IPS-15b (cell line): ENCODE results near the gene S100A2.
"Not testable (repeated sequence)": the region's sequence is repeated elsewhere in the genome, so short reads cannot be mapped to it uniquely, and the experiment has no call there.

Experiments used
- H3K27me3 ChIP-seq: one replicate; pipeline ENCODE4 v1.6.1; 2013; ENCODE audit warnings: low read length; ENCODE audit not compliant: control insufficient read depth, insufficient read depth
- H3K36me3 ChIP-seq: one replicate; pipeline ENCODE4 v1.6.1; 2013; ENCODE audit warnings: low read length; ENCODE audit not compliant: control insufficient read depth, insufficient read depth
- H3K4me1 ChIP-seq: one replicate; pipeline ENCODE4 v1.6.1; 2013; ENCODE audit warnings: mild to moderate bottlenecking, low read length; ENCODE audit not compliant: control insufficient read depth, insufficient read depth
- H3K4me3 ChIP-seq: one replicate; pipeline ENCODE4 v1.5.1; 2013; ENCODE audit warnings: low read depth, low read length
- H3K9ac ChIP-seq: one replicate; pipeline ENCODE4 v1.6.1; 2013; ENCODE audit warnings: low read depth, mild to moderate bottlenecking, low read length
- H3K9me3 ChIP-seq: one replicate; pipeline ENCODE4 v1.6.1; 2013; ENCODE audit warnings: mild to moderate bottlenecking, low read length; ENCODE audit not compliant: control insufficient read depth, insufficient read depth

The S100A2 gene

GRCh38 chr1:153608742-153609584 is 43.3 kb upstream of the S100A2 start:
- Histone ChIP-seq H3K4me3 (peak overlapping the region; percentile 27), H3K36me3 (no peaks in the 10 kb centered on the region), H3K9ac (no peak overlapping the region), H3K27me3 (no peaks in the 10 kb centered on the region), H3K9me3 (no peaks in the 10 kb centered on the region), H3K4me1 (peaks cover 12% of the 10 kb centered on the region)

GRCh38 chr1:153608089-153608682 is 42.5 kb upstream of the S100A2 start:
- no peak overlapping the region for H3K9ac ChIP-seq

GRCh38 chr1:153607381-153607780 is 41.7 kb upstream of the S100A2 start:
- Histone ChIP-seq H3K36me3 (no peaks in the 10 kb centered on the region), H3K27me3 (no peaks in the 10 kb centered on the region), H3K4me1 (peaks cover 11% of the 10 kb centered on the region), H3K9me3 (no peaks in the 10 kb centered on the region), H3K4me3 (no peak overlapping the region), H3K9ac (no peak overlapping the region)

More at GRCh38 chr1:153608089-153608682, 42.5 kb upstream of the S100A2 start:
- no peak overlapping the region for H3K4me3 ChIP-seq
- H3K36me3 ChIP-seq, result no peaks in the 10 kb centered on the region
- H3K27me3 ChIP-seq, result no peaks in the 10 kb centered on the region
- no peaks in the 10 kb centered on the region for H3K9me3 ChIP-seq
- H3K4me1 ChIP-seq, result peaks cover 12% of the 10 kb centered on the region

- no peaks in the 10 kb centered on the region for H3K9me3 ChIP-seq
- no peaks in the 10 kb centered on the region for H3K27me3 ChIP-seq
- H3K4me3 ChIP-seq, result no peak overlapping the region
- no peak overlapping the region for H3K9ac ChIP-seq
- peaks cover 9% of the 10 kb centered on the region for H3K4me1 ChIP-seq
- no peaks in the 10 kb centered on the region for H3K36me3 ChIP-seq
These were observed 40.5 kb upstream of the S100A2 start for GRCh38 chr1:153606194-153606593.

- Histone ChIP-seq H3K9me3 (no peaks in the 10 kb centered on the region), H3K27me3 (no peaks in the 10 kb centered on the region), H3K9ac (no peak overlapping the region), H3K4me3 (no peak overlapping the region), H3K36me3 (no peaks in the 10 kb centered on the region), H3K4me1 (peaks cover 7% of the 10 kb centered on the region)
These were observed 37.1 kb upstream of the S100A2 start for GRCh38 chr1:153602749-153603148.

- H3K4me3 ChIP-seq, result no peak overlapping the region
- peaks cover 2% of the 10 kb centered on the region for H3K4me1 ChIP-seq
- no peaks in the 10 kb centered on the region for H3K27me3 ChIP-seq
- no peaks in the 10 kb centered on the region for H3K36me3 ChIP-seq
- H3K9me3 ChIP-seq, result no peaks in the 10 kb centered on the region
- H3K9ac ChIP-seq, result no peak overlapping the region
These were observed 34.2 kb upstream of the S100A2 start for GRCh38 chr1:153599847-153600246.

GRCh38 chr1:153598309-153599172 is 32.9 kb upstream of the S100A2 start:
- no peak overlapping the region for H3K9ac ChIP-seq
- no peak overlapping the region for H3K4me3 ChIP-seq
- H3K4me1 ChIP-seq, result peaks cover 2% of the 10 kb centered on the region
- H3K36me3 ChIP-seq, result no peaks in the 10 kb centered on the region
- no peaks in the 10 kb centered on the region for H3K9me3 ChIP-seq
- no peaks in the 10 kb centered on the region for H3K27me3 ChIP-seq

GRCh38 chr1:153597206-153597605 is 31.6 kb upstream of the S100A2 start:
- peaks cover 2% of the 10 kb centered on the region for H3K4me1 ChIP-seq
- no peak overlapping the region for H3K4me3 ChIP-seq
- H3K9me3 ChIP-seq, result no peaks in the 10 kb centered on the region
- H3K9ac ChIP-seq, result no peak overlapping the region
- no peaks in the 10 kb centered on the region for H3K36me3 ChIP-seq
- H3K27me3 ChIP-seq, result no peaks in the 10 kb centered on the region

GRCh38 chr1:153592748-153593147 is 27.1 kb upstream of the S100A2 start:
- Histone ChIP-seq H3K9ac (no peak overlapping the region), H3K27me3 (no peaks in the 10 kb centered on the region), H3K4me1 (no peaks in the 10 kb centered on the region), H3K4me3 (no peak overlapping the region), H3K36me3 (no peaks in the 10 kb centered on the region), H3K9me3 (no peaks in the 10 kb centered on the region)

- Histone ChIP-seq H3K4me3 (no peak overlapping the region), H3K36me3 (no peaks in the 10 kb centered on the region), H3K4me1 (no peaks in the 10 kb centered on the region), H3K9me3 (no peaks in the 10 kb centered on the region), H3K9ac (no peak overlapping the region), H3K27me3 (no peaks in the 10 kb centered on the region)
These were observed 22.8 kb upstream of the S100A2 start for GRCh38 chr1:153588482-153588881.

GRCh38 chr1:153588033-153588432 is 22.4 kb upstream of the S100A2 start:
- H3K4me1 ChIP-seq, H3K27me3 ChIP-seq, H3K9me3 ChIP-seq, H3K36me3 ChIP-seq, H3K4me3 ChIP-seq, H3K9ac ChIP-seq: not testable (repeated sequence)
